Right atrium auricular region (tissue), 2 donors: ENCODE measurements around the gene ACTR10. TPM values are rescaled to one million over a fixed set of nuclear protein-coding genes. Genes with fewer than 3 reads are reported as not detected.

ENCODE experiments used
- DNase-seq: peaks from one replicate; pipeline ENCODE4 v3.0.0-alpha.2; 2019; ENCODE audit warnings: low spot score
- H3K27ac ChIP-seq, 2 donors: fragments of 200-600 bp; sonication (generic); 1 replicate in 1 of 2; 2 replicates in 1 of 2; pipeline ENCODE4 v1.5.1; 2016 to 2019
- H3K27me3 ChIP-seq, 2 donors: fragments of 200-600 bp; sonication (generic); one replicate each; pipeline versions ENCODE4 v1.5.1 to v1.6.0; 2017 to 2019
- H3K36me3 ChIP-seq: fragments of 200-600 bp; sonication (generic); one replicate; pipeline ENCODE4 v1.5.1; 2016
- H3K4me1 ChIP-seq, 2 donors: fragments of 200-600 bp; sonication (generic); one replicate each; pipeline versions ENCODE4 v1.5.1 to v1.6.0; 2017 to 2019
- H3K4me3 ChIP-seq, 2 donors: fragments of 200-600 bp; sonication (generic); 1 replicate in 1 of 2; 2 replicates in 1 of 2; pipeline ENCODE4 v1.5.1; 2017 to 2019; ENCODE audit warnings: mild to moderate bottlenecking in 1 of 2, moderate library complexity in 1 of 2
- H3K9me3 ChIP-seq, 2 donors: fragments of 200-600 bp; sonication (generic); one replicate each; pipeline ENCODE4 v1.5.1; 2019
- total RNA-seq, 2 donors: library from RNA; depleted of rRNA; stranded (reverse); fragments of >200 nt; gene quantifications; one replicate each; pipeline ENCODE4 v1.1.0, GENCODE V29; 2016
- TF ChIP-seq, protein P1 (sequence below), 2 donors: fragments of 200-600 bp; sonication (generic); IDR thresholded peaks; one replicate each; pipeline ENCODE4 v1.5.1; 2019; ENCODE audit warnings: antibody characterized with exemption in 2 of 2

Gene ACTR10
- total RNA-seq, 2 donors from 2014 or later, result 55.3 to 109 TPM

- H3K27me3 ChIP-seq, result no peaks in the 10 kb centered on the region
- H3K36me3 ChIP-seq, result peaks cover 12% of the 10 kb centered on the region
- TF ChIP-seq, protein P1, sequence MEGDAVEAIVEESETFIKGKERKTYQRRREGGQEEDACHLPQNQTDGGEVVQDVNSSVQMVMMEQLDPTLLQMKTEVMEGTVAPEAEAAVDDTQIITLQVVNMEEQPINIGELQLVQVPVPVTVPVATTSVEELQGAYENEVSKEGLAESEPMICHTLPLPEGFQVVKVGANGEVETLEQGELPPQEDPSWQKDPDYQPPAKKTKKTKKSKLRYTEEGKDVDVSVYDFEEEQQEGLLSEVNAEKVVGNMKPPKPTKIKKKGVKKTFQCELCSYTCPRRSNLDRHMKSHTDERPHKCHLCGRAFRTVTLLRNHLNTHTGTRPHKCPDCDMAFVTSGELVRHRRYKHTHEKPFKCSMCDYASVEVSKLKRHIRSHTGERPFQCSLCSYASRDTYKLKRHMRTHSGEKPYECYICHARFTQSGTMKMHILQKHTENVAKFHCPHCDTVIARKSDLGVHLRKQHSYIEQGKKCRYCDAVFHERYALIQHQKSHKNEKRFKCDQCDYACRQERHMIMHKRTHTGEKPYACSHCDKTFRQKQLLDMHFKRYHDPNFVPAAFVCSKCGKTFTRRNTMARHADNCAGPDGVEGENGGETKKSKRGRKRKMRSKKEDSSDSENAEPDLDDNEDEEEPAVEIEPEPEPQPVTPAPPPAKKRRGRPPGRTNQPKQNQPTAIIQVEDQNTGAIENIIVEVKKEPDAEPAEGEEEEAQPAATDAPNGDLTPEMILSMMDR (IDR thresholded peaks at IDR 0.05), result no peak
- no peaks in the 10 kb centered on the region for H3K9me3 ChIP-seq
- peak overlapping the region; percentile 81 to 82 for H3K4me3 ChIP-seq
- peak overlapping the region; percentile 91 to 93 for H3K27ac ChIP-seq
- H3K4me1 ChIP-seq, result peaks cover 0 to 14% of the 10 kb centered on the region in 2 donors
- no peak for DNase-seq
These were observed 897 bp downstream of the ACTR10 start for GRCh38 chr14:58200846-58201245.

GRCh38 chr14:58213176-58213575 lies 13.2 kb downstream of the ACTR10 start:
- Histone ChIP-seq H3K4me3 (no peak overlapping the region), H3K4me1 (no peaks in the 10 kb centered on the region), H3K27me3 (no peaks in the 10 kb centered on the region), H3K27ac (no peak overlapping the region), H3K9me3 (no peaks in the 10 kb centered on the region), H3K36me3 (peaks cover 67% of the 10 kb centered on the region)
- no peak for DNase-seq
- TF ChIP-seq, protein P1 (IDR thresholded peaks at IDR 0.05), result no peak

DNA sequence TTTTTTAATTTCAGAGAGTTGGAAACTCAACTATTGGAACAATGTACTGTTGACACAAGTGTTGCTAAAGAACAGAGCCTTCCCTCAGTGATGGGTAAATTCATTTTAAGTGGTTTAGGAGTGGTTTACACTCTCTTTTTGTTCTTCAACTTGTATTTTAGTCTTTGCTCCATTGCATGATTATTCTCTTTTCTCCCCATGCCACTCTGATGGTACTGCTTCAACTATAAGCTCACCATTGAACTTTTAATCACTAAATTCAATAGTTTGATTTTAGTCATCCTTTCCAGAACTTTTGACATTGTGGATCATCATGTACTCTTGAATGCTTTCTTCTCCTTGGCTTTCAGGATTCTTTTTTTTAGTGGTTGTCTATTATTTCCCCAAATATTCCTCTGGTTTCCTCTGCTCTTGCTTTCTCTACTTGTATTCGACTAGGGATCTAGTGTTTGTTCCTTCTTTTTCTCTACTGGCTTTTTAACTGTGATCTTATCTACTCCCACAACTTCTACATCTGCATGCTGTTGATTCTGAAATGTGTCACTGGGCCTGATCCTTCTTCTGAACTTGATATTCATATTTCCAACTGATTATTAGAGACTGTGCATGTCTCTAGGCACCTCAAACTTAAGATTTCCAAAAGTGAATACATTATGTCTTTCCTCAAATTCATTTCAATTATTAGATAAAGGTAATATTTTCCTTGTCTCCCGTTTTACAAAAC lies 15.4 kb downstream of the ACTR10 start:
- Histone ChIP-seq H3K27ac (no peak overlapping the region), H3K4me3 (no peak overlapping the region), H3K27me3 (no peaks in the 10 kb centered on the region), H3K36me3 (peaks cover 66% of the 10 kb centered on the region), H3K4me1 (no peaks in the 10 kb centered on the region), H3K9me3 (no peaks in the 10 kb centered on the region)
- TF ChIP-seq, protein P1 (IDR thresholded peaks at IDR 0.05), result no peak
- no peak for DNase-seq

- H3K36me3 ChIP-seq, result peaks cover 70% of the 10 kb centered on the region
- H3K27me3 ChIP-seq, result no peaks in the 10 kb centered on the region
- TF ChIP-seq, protein P1 (IDR thresholded peaks at IDR 0.05), result no peak
- no peaks in the 10 kb centered on the region for H3K4me1 ChIP-seq
- no peaks in the 10 kb centered on the region for H3K9me3 ChIP-seq
- no peak overlapping the region for H3K27ac ChIP-seq
- H3K4me3 ChIP-seq, result no peak overlapping the region
- no peak for DNase-seq
These were observed 16.6 kb downstream of the ACTR10 start for GRCh38 chr14:58216544-58216943.

GRCh38 chr14:58227096-58227819 lies 27.3 kb downstream of the ACTR10 start:
- DNase-seq, result no peak
- no peak overlapping the region for H3K27ac ChIP-seq
- peaks cover 36% of the 10 kb centered on the region for H3K36me3 ChIP-seq
- H3K4me3 ChIP-seq, result no peak overlapping the region
- no peaks in the 10 kb centered on the region for H3K4me1 ChIP-seq
- H3K27me3 ChIP-seq, result no peaks in the 10 kb centered on the region
- no peaks in the 10 kb centered on the region for H3K9me3 ChIP-seq
- TF ChIP-seq, protein P1 (IDR thresholded peaks at IDR 0.05), result no peak
